HG02943 (cell line): ENCODE data around the gene TTC7B.

Source experiments
- ATAC-seq: cut with Tn5 transposase; IDR thresholded peaks from one replicate; pipeline ENCODE4 v1.9.1; 2021; ENCODE audit warnings: mild to moderate bottlenecking, low read depth, moderate library complexity; ENCODE audit not compliant: unreplicated experiment

Gene TTC7B

DNA sequence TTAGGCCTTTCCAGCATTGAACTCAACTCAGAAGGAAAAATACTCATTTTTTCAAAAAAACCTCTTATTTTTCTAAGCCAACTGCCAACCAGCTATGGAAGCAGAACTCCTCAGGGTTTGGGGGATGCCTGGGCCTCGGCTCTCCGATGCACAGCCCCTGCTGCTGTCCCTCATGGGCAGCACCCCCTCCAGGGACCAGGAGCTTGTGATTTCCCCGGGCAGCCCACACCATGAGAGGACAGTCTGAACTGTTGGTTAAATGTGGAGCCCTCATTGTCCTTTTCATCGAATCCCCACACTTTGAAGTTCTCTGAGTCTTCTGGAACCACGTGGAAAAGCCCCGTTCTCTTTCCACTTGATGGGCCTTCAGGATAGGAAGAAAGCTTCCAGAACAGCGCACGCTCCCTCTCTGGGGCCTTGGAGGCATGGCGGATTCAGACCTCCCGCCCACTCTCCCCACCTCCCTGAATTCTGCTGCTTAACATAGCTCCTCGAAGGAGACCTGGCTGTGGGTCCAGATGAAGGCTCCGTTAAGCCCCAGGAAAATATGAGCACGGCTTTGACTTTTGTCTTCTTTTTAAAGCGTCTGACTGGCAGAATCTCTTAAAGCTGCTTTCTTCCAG lies 262.8 kb downstream of the TTC7B start:
- ATAC-seq: no peak

DNA sequence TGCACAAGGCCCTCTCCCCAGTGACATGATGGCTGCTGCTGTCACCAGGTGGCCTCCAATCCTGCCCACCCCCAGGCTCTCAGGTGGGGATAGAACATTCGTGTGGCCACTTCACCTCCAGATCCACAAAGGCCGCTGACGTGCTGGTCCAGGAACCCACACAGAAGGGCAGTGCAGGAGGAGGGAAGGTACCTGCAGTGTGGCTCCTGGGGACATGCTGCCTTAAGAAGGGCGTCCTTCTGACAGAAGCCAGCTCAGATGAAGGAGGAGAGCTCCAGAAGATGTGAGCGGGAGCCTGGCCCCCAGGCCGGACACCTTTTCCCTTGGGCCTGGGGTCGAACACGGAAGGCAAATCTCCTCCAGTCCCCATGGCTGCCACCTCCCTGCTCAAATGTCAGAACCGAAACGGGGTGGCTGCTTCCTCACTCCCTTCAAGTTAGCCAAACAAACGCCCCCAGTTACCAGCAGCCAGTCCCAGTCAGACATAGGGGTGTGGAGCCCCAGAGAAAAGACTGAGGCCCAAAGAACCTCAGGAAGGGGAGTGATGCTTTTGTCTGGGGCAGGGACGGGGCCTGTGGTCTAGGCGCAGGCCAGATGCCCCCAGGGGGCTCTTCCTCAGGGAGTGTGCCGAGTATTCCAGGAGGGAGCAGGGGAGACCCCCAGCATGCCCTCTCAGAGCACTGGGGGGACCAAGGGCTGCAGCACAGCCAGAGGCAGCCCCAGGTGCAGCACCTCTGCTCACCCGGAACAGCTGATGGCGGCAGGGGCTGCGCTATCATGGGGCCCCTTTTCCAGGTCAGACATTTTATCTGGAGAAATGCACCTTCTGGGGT lies 263.5 kb downstream of the TTC7B start:
- no peak for ATAC-seq

DNA sequence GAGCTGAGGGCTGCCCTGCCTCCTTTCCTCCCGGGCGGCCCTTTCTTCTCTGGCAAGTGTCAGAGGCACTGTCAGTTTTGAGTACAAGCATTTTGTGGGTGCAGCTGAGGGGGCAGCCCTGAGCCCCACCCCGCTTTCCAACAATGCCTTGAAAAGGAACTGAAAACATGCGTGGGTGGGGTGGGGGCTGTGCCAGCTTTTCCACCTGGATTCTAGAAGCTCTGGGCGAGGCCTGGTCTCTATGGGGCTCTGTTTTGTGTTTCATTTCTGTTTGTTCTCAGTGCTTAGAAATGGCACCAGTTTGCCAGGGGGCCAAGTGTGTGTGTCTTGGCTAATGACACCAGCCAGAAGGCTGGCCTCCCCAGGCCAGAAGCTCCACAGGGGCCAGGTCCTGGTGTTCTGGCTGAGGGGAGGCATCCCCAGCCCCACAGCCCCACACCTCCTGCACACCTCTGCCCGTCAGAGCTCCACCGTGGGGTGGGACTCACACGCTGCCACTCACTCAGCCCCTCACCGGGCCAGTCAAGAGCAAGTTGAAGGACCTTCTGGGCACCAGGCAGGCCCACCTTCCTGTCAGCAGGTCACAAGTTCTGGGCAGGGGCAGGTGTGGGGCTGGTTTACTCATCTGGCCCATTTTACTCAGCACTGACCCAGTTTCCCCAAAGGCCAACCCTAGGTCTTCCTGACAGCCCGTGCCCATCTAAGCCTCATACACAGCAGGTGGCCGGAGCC lies 264.3 kb downstream of the TTC7B start:
- no peak for ATAC-seq

DNA sequence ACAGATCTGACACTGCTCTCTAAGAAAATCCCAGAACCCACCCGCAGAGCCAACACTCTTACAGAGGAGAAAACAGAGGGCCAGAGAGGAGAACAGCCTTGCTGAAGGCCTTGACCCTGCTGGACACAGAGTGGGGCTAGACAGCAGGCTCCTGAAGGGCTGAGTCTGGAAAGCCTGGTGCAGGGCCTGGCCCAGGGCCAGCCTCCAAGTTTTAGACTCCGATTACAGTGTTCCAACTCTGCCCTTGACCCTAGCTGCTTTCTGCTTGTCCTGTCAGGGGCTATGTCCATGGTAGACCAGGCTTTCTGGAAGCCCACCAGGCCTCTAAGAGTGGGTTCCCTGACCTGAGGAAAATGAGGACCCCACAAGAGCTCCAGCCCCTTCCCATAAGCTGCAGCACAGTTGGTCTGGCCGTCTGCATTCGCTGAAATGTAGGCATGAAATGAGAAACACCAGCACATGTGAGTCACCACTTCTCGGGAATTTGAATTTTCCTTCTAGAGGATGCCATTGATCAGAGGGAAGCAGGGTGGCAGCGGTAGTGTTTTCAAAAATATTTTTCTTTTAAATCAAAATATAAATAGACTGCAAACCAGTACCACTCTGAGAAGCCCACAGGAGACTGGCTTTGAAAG lies 265.0 kb downstream of the TTC7B start:
- no peak for ATAC-seq

DNA sequence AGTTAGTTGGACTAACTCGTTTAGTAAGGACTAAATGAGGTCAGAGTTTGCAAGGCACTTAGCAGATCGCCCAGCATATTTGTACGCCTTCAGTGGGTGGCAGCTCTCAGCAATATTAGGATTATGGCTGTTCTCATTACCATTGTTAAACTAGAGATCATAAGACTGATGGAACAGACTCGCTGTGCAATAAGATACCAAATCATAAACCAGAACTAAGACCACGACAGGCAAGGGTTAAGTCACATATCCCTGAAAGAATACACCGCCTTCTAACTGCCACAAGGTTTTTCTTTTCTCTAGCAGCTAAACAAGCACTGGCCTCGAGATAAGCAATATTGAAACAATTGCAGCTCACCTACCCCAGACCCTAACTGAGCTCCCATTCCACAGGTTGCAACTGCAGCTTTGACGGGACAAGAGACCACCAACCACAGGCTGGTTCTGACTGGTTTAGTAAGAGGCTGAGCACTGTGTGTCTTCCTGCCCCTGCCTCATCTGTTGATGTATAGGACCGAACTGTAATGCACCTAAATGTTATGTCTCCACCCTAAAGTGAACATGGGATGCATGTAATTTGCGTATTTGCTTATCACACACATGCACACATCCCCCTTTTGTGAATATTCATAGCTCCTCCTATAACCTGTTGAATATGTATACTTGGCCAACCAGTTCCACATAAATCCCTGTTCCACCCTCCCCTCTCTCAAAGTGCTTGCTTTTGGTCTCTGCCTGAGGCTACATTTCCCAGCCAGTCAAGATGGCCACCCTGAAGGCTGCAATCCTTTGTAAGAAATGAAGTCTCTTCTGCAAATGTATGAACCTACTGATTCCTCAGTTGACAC lies 266.2 kb downstream of the TTC7B start:
- no peak for ATAC-seq

DNA sequence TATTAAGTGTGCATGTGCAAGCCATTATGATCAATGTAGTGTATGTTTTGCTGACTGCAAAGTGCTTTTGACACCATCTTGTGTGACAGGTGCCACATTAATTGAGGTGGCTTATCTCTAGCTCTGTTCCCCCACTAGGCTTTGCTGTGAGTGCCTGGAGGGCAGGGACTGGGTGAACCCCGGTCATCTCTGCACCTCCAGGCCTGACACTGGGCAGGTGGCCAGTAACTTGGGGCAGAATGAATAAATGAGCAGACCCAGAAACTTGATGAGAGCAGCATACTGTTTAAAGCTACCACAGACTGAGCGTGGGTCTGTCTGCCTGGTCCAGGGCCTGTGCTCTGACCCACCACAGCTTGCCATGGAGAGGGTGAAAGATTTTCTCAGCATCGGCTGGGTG lies 267.8 kb downstream of the TTC7B start:
- ATAC-seq: no peak

DNA sequence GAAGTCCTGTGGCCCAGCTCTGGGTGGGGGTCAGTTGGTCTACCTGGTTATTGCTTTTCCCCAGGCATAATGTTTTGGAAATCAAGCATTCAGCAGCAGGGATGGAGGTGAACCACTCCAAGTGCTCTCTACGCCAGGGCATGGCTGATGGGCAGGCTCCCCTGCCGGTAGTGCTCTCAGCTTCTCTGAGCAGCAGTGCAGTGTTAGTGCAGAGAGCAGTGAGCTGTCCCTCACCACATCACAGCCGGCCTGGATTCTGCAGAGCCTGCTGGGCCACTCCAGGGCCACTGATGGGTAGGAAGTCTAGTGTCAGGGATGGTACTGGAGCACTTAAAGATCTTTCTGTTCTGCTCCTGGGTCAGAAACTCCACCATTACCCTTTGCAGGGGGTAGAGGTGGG lies 268.3 kb downstream of the TTC7B start:
- no peak for ATAC-seq

DNA sequence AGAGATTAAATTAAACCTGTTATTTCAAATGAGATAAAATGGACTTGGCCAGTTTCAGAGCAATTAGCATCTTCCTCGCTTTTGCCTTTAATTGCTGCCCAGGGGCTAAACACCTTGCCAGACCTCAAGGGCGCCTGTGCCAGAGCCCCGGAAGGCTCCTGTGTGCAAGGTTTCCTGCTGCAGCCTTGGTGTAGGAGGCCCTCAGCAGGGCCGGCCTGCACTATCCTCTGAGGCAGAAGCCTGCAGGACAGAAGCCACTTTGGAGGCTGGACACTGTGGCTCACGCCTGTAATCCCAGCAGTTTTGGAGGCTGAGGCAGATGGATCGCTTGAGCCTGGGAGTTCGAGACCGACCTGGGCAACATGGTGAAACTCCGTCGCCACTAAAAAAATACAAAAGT lies 269.0 kb downstream of the TTC7B start:
- ATAC-seq: no peak

DNA sequence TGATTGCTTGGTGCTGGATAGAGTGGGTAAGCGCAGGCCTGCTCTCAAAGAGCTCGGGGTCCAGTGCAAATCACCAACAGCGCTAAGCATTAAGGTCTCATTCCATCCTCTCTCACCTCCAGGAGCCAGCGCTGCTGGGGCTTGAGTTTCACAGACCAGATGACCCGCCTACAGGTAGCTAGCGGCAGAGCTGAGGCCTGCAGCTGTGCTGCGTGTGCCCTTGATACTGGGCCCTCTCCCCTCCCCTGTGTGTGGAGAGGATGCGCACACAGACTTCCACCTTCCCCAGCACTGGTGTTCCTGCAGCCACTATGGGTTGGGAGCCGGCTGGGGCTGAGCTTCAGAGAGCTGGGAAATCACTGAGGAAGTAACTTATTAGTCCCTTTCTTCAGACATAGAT lies 269.5 kb downstream of the TTC7B start:
- no peak for ATAC-seq

DNA sequence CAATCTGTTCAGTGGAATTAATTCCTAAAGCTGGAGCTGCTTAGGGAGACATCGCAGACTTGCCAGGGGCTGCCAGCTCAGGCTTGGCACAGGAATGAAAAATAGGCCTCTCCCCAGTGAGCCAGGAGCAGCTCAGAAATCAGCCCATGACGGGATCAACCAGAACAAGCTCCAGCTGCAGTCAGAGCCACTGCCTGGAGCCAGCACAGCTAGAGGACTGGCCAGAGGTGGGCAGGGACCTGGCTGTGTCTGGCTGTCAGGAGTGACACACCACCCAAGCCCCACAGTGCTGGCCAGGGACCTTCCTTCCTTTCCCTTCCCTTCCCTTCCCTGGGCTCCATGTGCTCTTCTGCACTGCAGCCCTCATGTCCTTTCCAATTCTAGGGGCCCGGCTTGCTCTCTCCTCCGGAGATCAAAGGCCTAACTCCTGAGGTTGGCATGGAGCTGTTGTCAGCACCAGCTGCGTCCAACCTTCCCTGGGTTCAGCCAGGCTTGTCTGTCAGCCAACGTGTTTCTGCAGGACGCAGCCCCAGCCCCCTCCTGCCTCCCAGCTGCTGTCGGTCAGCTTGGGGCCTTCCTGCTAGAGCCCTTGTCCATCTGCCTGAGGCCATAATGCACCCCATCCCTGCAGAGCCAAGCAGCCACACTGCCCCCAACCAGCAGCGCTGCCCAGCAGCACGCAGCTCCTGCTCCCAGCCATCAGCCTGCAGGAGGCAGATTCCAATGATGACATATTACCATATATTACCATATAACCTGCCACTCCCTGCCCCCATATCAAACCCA lies 270.1 kb downstream of the TTC7B start:
- no peak for ATAC-seq

DNA sequence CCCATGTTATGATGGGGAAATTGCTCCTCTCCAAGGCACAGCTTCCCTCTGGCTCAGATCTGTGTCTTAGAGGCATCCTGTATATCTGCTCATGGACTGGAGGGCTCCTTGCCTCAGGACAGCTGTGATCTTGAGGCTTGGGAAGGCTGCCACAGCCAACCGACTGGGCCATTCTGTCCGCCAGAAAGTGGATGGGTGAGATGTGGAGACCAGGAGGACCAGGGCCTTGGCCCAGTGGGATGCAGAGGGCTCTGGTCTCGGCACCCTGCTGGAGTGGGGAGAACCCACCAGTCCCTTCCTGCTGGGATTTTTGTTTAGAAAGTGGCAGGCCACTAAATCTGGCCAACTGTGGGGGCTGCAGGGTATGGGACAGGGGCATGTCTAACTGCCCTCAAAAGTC lies 270.8 kb downstream of the TTC7B start:
- ATAC-seq: no peak

DNA sequence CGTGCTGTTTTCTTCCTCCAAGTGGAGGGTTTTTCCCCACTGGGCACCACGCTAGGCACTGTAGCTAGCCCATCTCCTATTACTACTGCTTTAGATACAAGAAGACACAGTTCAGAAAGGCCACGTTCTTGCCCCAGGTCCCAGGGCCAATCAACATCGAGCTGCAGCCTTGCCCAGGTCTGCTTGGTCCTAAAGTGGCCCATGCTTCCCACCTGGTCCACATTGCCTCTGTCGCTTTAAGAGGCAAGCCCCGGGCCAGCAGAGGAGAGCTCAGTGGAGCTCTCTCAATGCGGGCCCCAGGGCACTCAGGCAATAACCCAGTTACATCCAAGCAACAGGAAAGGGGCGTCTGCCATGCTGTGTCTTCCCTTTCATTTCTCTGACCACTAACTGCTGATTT lies 271.3 kb downstream of the TTC7B start:
- no peak for ATAC-seq

DNA sequence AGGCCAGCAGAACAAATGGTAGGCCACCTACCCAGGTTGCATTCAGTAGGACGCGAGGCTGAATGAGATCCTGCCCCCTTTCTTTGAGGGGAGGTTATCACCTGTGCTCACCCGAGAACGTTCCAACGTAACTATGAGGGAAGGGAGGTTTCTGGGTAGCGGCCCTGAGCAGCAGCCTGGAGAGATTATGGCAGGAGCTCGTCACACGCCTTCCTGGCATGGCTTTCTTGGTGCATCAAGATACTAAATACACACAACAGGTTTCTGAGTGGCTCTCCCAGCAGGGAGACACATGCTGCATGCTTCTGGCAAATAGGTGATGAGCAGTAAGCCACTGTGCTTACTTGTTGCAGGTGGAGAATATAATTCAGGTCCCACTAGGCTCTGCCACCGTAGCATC lies 271.7 kb downstream of the TTC7B start:
- ATAC-seq: no peak

DNA sequence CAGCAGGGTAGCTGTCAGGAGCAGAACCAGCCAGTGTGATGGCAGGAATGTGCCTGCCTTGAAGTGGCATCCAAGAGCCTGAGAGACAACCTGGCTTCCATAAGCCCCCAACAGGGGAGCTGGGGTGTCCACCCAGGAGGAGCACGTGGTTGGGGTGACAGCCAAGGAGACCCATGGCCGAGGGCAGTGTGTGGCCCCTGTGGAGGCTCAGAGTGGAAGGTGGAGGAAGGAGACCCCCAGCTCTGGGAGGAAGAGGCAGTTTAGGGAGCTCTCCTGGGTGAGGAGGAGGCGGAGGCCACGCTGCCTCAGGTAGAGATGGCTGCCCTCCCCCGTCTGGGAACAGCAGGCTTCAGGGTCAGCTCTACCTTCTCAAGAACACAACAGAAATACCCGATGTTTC lies 272.4 kb downstream of the TTC7B start:
- ATAC-seq: no peak

DNA sequence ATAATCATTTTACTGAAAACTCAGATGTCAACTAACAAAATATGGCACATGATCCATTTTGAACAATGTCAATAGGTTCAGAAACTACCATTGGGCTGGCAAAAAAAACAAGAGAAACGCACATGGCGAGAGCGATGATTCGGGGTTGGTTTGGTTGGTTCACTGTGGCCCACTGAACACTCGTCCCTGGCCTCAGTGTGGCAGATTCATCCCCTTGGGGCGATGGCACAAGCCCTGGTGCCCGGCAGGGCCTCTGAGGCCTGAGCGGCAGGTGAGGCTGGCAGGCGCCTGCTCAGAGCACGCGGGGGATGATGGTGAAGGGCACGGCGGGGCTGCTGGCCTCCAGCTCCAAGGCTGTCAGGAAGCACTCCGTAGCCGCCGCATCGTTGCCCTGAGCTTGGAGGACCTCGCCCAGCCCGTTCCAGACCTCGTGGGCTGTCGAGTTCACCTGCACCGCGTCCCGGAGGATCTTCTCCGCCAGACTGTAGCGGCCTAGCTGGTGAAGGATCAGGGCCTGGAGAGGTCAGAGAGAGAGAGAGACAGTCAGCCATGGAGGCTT lies 275.1 kb downstream of the TTC7B start:
- no peak for ATAC-seq

DNA sequence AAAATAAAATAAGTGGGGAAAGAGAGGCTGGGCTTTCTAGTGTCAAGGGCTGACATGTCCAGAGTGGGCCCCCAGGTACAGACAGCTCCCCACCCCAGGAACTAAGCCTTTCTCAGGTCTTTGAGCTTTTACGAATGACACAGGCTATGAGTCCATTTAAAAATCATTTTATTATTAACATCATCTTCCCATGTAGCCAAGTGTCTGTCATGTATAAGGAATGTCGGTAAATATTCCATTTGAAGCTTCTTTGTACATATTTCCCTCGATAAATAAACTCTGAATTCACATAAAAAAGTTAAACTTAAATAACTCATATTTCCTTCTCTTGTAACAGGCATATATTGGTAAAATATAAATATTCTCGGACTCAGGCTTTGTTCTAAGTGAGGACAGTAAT lies 275.8 kb downstream of the TTC7B start:
- no peak for ATAC-seq

DNA sequence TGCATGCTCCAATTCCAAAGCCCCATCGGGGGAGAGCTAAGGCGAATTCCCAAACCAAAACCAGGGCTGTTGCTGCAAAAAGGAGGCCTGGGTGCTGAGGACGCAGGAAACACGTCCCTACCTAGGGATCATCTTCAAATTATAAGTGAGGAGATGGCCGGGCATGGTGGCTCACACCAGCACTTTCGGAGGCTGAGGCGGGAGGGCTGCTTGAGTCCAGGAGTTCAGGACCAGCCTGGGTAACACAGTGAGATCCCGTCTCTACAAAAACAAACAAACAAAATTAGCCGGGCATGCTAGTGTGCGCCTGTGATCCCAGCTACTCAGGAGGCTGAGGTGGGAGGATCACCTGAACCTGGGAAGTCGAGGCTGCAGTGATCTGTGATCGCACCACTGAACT lies 276.2 kb downstream of the TTC7B start:
- ATAC-seq: no peak

DNA sequence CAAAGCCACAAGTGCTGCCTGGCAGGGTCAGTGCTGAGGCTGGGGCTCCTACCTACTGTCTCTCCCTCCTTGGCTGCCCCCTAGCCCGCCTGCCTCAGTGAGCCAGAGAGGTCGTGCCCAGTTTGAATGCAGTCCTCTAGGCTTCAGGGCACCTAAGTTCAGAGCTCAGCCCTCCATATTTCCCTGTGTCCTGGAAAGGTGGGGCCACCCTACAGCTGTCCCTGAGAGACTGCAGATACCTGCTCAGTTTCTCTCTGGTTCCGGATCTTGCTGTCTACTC lies 276.8 kb downstream of the TTC7B start:
- no peak for ATAC-seq

DNA sequence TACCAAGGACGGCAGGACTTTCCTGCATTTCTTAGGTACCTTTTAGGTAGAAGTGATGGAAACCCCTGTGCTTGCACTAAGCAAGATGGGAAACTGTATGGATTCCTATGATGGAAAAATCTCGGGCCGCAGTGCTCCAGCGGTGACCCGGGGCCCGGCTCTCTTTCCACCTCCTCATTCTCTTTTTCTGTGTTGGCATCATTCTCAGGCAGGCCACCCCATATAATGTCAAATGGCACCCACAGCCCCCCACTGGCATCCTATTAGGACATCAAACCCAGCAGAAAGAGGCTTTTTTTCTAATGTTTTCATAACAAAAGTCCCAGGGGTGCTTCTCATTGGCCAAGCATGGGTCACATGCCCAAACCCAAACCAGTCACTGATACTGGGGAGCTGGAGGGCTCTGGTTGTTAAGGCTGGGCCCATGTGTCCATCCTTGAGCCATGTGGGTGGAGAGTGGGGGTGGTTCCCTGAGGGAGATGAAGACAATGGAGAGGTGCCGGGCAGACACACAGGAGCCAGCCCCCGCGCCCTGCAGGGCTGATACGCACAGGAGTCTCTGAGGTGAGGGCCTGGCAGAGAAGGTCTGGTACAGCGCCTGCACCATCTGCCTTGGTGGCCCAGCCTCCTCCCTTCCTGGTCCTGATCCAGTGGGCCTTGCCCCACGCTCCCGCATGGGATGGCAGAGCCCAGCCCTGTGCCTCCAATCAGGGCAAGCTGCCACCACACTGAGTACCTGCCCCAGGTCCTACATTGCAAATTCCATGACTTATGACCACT lies 277.3 kb downstream of the TTC7B start:
- no peak for ATAC-seq
